ENCODE measurements around the gene ARHGAP30. TPM values are rescaled to one million over a fixed set of nuclear protein-coding genes. Genes with fewer than 3 reads are reported as not detected.

Gene ARHGAP30
- total RNA-seq, 1 experiment from 2014 or later, result 0.36 TPM

- in situ Hi-C loops (cut with HindIII; ENCODE audit: low pct_unique_long_range_greater_than_20kb, low sequenced_read_pairs), result no loop called here
- no peaks in the 10 kb centered on the region for H3K36me3 ChIP-seq (ENCODE audit: control insufficient read depth, insufficient read depth, low read length)
Measured at GRCh38 chr1:161007369-161007768, 62.3 kb downstream of the ARHGAP30 start.

GRCh38 chr1:161006563-161006962 is 63.1 kb downstream of the ARHGAP30 start:
- intact Hi-C loops (cut with micrococcal nuclease; ENCODE audit: unreplicated experiment) (no loop called here), in situ Hi-C loops (cut with HindIII; ENCODE audit: low pct_unique_long_range_greater_than_20kb, low sequenced_read_pairs) (no loop called here)
- no peak for ATAC-seq
- POLR2A ChIA-PET, result no interaction called here
- H3K36me3 ChIP-seq (ENCODE audit: control insufficient read depth, insufficient read depth, low read length), result no peaks in the 10 kb centered on the region
- no peak overlapping the region for H3K4me3 ChIP-seq (ENCODE audit: low read depth in 2 of 2, low read length in 2 of 2)
- H3K27me3 ChIP-seq (ENCODE audit: control insufficient read depth, insufficient read depth, low read length), result no peaks in the 10 kb centered on the region
- TF ChIP-seq TCF7L2 (IDR thresholded peaks at IDR 0.05; ENCODE audit: low read depth, low read length) (no peak), POLR2AphosphoS5 (IDR thresholded peaks at IDR 0.05; ENCODE audit: low read depth, low read length) (no peak), REST (IDR thresholded peaks at IDR 0.05; ENCODE audit: insufficient read depth in 1 of 2, low read depth in 2 of 2, low read length in 1 of 2) (no peak), SIN3A (IDR thresholded peaks at IDR 0.05; ENCODE audit: borderline replicate concordance, insufficient read depth, low read depth, low read length) (no peak)
- TF ChIP-seq, protein P1, sequence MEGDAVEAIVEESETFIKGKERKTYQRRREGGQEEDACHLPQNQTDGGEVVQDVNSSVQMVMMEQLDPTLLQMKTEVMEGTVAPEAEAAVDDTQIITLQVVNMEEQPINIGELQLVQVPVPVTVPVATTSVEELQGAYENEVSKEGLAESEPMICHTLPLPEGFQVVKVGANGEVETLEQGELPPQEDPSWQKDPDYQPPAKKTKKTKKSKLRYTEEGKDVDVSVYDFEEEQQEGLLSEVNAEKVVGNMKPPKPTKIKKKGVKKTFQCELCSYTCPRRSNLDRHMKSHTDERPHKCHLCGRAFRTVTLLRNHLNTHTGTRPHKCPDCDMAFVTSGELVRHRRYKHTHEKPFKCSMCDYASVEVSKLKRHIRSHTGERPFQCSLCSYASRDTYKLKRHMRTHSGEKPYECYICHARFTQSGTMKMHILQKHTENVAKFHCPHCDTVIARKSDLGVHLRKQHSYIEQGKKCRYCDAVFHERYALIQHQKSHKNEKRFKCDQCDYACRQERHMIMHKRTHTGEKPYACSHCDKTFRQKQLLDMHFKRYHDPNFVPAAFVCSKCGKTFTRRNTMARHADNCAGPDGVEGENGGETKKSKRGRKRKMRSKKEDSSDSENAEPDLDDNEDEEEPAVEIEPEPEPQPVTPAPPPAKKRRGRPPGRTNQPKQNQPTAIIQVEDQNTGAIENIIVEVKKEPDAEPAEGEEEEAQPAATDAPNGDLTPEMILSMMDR (IDR thresholded peaks at IDR 0.05), result no peak
- no peak for DNase-seq (ENCODE audit: low read depth, low spot score)
- no peaks in the 10 kb centered on the region for H3K9me3 ChIP-seq (ENCODE audit: control insufficient read depth, insufficient read depth, low read depth, low read length)
- H3K4me1 ChIP-seq (ENCODE audit: control insufficient read depth, insufficient read depth, low read length), result no peaks in the 10 kb centered on the region
- no TSS peak for BruUV-seq (replicated peaks)
- no peak overlapping the region for H3K27ac ChIP-seq (ENCODE audit: low read length)
- CTCF ChIA-PET, result no interaction called here

More at GRCh38 chr1:161007369-161007768, 62.3 kb downstream of the ARHGAP30 start:
- Histone ChIP-seq H3K4me3 (ENCODE audit: low read depth in 2 of 2, low read length in 2 of 2) (no peak overlapping the region), H3K9me3 (ENCODE audit: control insufficient read depth, insufficient read depth, low read depth, low read length) (no peaks in the 10 kb centered on the region), H3K27me3 (ENCODE audit: control insufficient read depth, insufficient read depth, low read length) (no peaks in the 10 kb centered on the region), H3K4me1 (ENCODE audit: control insufficient read depth, insufficient read depth, low read length) (no peaks in the 10 kb centered on the region), H3K27ac (ENCODE audit: low read length) (no peak overlapping the region)
- ATAC-seq (no peak), DNase-seq (ENCODE audit: low read depth, low spot score) (no peak)
- intact Hi-C loops (cut with micrococcal nuclease; ENCODE audit: unreplicated experiment), result no loop called here
- ChIA-PET POLR2A (no interaction called here), CTCF (interaction anchor here (0.6 kb wide), 1 partner anchor 33 kb away, joined by 9 read pairs; no protein-coding TSS in a partner anchor)
- BruUV-seq (replicated peaks), result TSS peak; percentile 31
- TF ChIP-seq REST (IDR thresholded peaks at IDR 0.05; ENCODE audit: insufficient read depth in 1 of 2, low read depth in 2 of 2, low read length in 1 of 2) (no peak), POLR2AphosphoS5 (IDR thresholded peaks at IDR 0.05; ENCODE audit: low read depth, low read length) (no peak), SIN3A (IDR thresholded peaks at IDR 0.05; ENCODE audit: borderline replicate concordance, insufficient read depth, low read depth, low read length) (no peak), TCF7L2 (IDR thresholded peaks at IDR 0.05; ENCODE audit: low read depth, low read length) (no peak)
- TF ChIP-seq, protein P1 (IDR thresholded peaks at IDR 0.05), result no peak

Measured in Panc1 (cell line).